GM12878 (cell line): ENCODE data around the gene CST1. TPM values are rescaled to one million over a fixed set of nuclear protein-coding genes. Genes with fewer than 3 reads are reported as not detected.

Experiments
- ATAC-seq: fragments of 200-7000 bp; cut with Tn5 transposase; 3 replicates; pipeline ENCODE4 v1.9.1; 2020; ENCODE audit warnings: mild to moderate bottlenecking, moderate library complexity
- BruUV-seq: library from RNA; stranded (reverse); fragments of 400-500 nt; replicated peaks from 2 replicates; lab custom pipeline; 2021; lab: Mats Ljungman, UMichigan
- CTCF ChIA-PET: fragments of 300-600 bp; sonication (Branson Sonifier 250); formaldehyde crosslinking; extraction: SDS; loops from one replicate; lab custom pipeline; 2021; ENCODE audit warnings: inconsistent platforms; lab: Yijun Ruan, JAX
- POLR2A ChIA-PET: fragments of 350-600 bp; formaldehyde crosslinking; extraction: SDS; loops from one replicate; lab custom pipeline; 2021; ENCODE audit warnings: inconsistent platforms; lab: Charles Lee
- RAD21 ChIA-PET: fragments of 300-600 bp; sonication (Branson Sonifier 250); formaldehyde crosslinking; loops from one replicate; lab custom pipeline; 2023; ENCODE audit warnings: antibody characterized with exemption; ENCODE audit not compliant: unreplicated experiment; lab: Charles Lee
- SMC1A ChIA-PET: fragments of 300-600 bp; sonication (Branson Sonifier 250); formaldehyde crosslinking; loops from one replicate; lab custom pipeline; 2023; ENCODE audit not compliant: unreplicated experiment, uncharacterized antibody; lab: Charles Lee
- DNase-seq: peaks from one replicate; pipeline ENCODE4 v3.0.0-alpha.2; 2011; ENCODE audit warnings: low read depth, low spot score
- FAIRE-seq: peaks from 3 replicates; lab custom pipeline; 2011; peaks lifted over from hg19 to GRCh38; lab: Jason Lieb, UNC
- H2AFZ ChIP-seq: 2 replicates; pipeline ENCODE4 v1.6.0; 2011; ENCODE audit warnings: low read depth, low read length, control low read depth; ENCODE audit not compliant: control insufficient read depth
- H3K27ac ChIP-seq: 2 replicates; pipeline ENCODE4 v1.5.1; 2011; ENCODE audit warnings: control low read depth; ENCODE audit not compliant: control insufficient read depth, insufficient read depth
- H3K27me3 ChIP-seq, 2 experiments: replicated peaks in 1 of 2; 2 replicates each; pipeline versions ENCODE4 v1.6.0 to v1.6.1; 2011; ENCODE audit warnings: low read length in 1 of 2; ENCODE audit not compliant: control insufficient read depth in 2 of 2, insufficient read depth in 2 of 2
- H3K36me3 ChIP-seq, 2 experiments: 2 replicates each; pipeline ENCODE4 v1.5.1; 2011; ENCODE audit warnings: low read length in 1 of 2; ENCODE audit not compliant: control insufficient read depth in 2 of 2, insufficient read depth in 2 of 2
- H3K4me1 ChIP-seq: 2 replicates; pipeline ENCODE4 v1.6.1; 2011; ENCODE audit warnings: mild to moderate bottlenecking, low read length, moderate library complexity, mixed read lengths; ENCODE audit not compliant: control insufficient read depth, insufficient read depth
- H3K4me2 ChIP-seq: 2 replicates; pipeline ENCODE4 v1.6.0; 2011; ENCODE audit warnings: control low read depth; ENCODE audit not compliant: control insufficient read depth, insufficient read depth
- H3K4me3 ChIP-seq: fragments of 200-600 bp; sonication (generic); 2 replicates; pipeline ENCODE4 v1.5.1; 2016
- H3K79me2 ChIP-seq: 2 replicates; pipeline ENCODE4 v1.6.0; 2011; ENCODE audit warnings: low read length; ENCODE audit not compliant: control insufficient read depth, insufficient read depth
- H3K9ac ChIP-seq: 2 replicates; pipeline ENCODE4 v1.8.0; 2011; ENCODE audit warnings: low read length, control low read depth, mixed read lengths; ENCODE audit not compliant: control insufficient read depth, insufficient read depth
- H3K9me3 ChIP-seq: replicated peaks from 3 replicates; pipeline ENCODE4 v1.5.1; 2011; ENCODE audit warnings: mild to moderate bottlenecking, low read length; ENCODE audit not compliant: control insufficient read depth, insufficient read depth
- H4K20me1 ChIP-seq: 2 replicates; pipeline ENCODE4 v1.6.0; 2011; ENCODE audit not compliant: control insufficient read depth, insufficient read depth
- BCLAF1 ChIP-seq: fragments of 450-650 bp; IDR thresholded peaks from 2 replicates; pipeline ENCODE4 v1.6.1; 2017; ENCODE audit warnings: antibody characterized with exemption, mild to moderate bottlenecking, moderate library complexity
- CTCF ChIP-seq, 3 experiments: IDR thresholded peaks in 2 of 3; conservative IDR thresholded peaks in 1 of 3; 2 replicates each; pipeline ENCODE4 v1.5.1; 2011; ENCODE audit warnings: low read depth in 3 of 3, low read length in 3 of 3, mild to moderate bottlenecking in 3 of 3, control low read depth in 2 of 3, moderate library complexity in 2 of 3, inconsistent platforms in 1 of 3, mixed read lengths in 1 of 3; ENCODE audit not compliant: control insufficient read depth in 2 of 3, insufficient read depth in 1 of 3; ENCODE audit errors: extremely low read depth in 1 of 3
- PML ChIP-seq: IDR thresholded peaks from 2 replicates; pipeline ENCODE4 v1.6.1; 2012; ENCODE audit warnings: low read length, inconsistent platforms
- SUPT20H ChIP-seq: IDR thresholded peaks from 2 replicates; pipeline ENCODE4 v1.6.1; 2011; ENCODE audit warnings: low read depth, mild to moderate bottlenecking, low read length, moderate library complexity, borderline replicate concordance; ENCODE audit not compliant: control insufficient read depth
- WGBS: methylation state at CpG from one replicate; pipeline ENCODE4 v1.1.6; 2016; ENCODE audit warnings: low lambda C conversion rate; ENCODE audit not compliant: insufficient replicate concordance, insufficient coverage; ENCODE audit errors: missing lambda C conversion rate; 5-methylcytosine and 5-hydroxymethylcytosine counted together
- in situ Hi-C: fragments of 300-500 bp; cut with MboI; formaldehyde crosslinking; loops from 9 replicates; pipeline ENCODE4 v1.14.3; 2018; ENCODE audit warnings: mixed read lengths
- intact Hi-C: fragments of 100-400 bp; cut with micrococcal nuclease; formaldehyde crosslinking; loops from one replicate; pipeline ENCODE4 v1.14.2; 2022; ENCODE audit not compliant: unreplicated experiment
- polyA plus RNA-seq, 11 experiments: library from polyadenylated mRNA; depleted of rRNA in 4 of 11; unstranded in 6 of 11; stranded (reverse) in 5 of 11; fragments of >200 nt; fragmentation: Nextera tagmentation in 4 of 11; fragmentation: Illumina TruSeq in 1 of 11; extraction: Ambion mirVana in 4 of 11; extraction: Trizol in 1 of 11; gene quantifications; 1 replicate in 1 of 11; 2 replicates in 10 of 11; pipeline versions ENCODE4 v1.2.1 to v1.2.3, GENCODE V29; 2011 to 2016; ENCODE audit warnings: inconsistent platforms in 2 of 11, missing spikeins in 2 of 11, low read depth in 1 of 11
- total RNA-seq, 4 experiments: library from RNA; depleted of rRNA in 3 of 4; stranded (reverse); fragments of >200 nt in 3 of 4; fragmentation: Illumina TruSeq in 1 of 4; extraction: Trizol in 1 of 4; gene quantifications; 2 replicates each; pipeline versions ENCODE4 v1.2.1 to v1.2.3, GENCODE V29; 2013 to 2021
- TF ChIP-seq, protein P1 (sequence below): fragments of 450-650 bp; IDR thresholded peaks from 2 replicates; pipeline ENCODE4 v1.6.1; 2018; ENCODE audit warnings: mild to moderate bottlenecking, low read depth, moderate library complexity; ENCODE audit not compliant: partially characterized antibody

The CST1 gene
- total and polyA plus RNA-seq, 10 of the 15 experiments (the other 5 are each of a cell fraction or from before 2014, with no cell fraction given): not detected

DNA sequence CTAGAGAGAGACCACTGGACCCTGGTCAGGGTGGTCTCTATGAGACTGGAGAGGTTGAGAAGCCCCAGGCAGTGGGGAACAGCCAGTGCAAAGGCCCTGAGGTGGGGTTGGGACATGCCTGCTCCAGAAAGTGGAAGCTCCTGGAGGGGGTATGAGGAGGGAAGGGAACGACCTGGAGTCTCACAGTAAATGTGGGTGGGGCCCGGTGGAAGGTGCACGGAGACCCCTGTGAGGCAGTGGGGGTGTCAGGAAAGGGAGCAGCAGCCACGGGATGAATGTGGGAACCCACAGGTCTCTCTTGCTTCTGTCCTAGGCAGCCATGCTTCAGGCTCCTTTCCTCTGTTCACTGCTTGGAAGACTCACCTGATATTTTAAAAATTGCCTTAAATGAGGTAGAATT is 1.3 kb upstream of the CST1 start:
- Histone ChIP-seq H3K27ac (no peak overlapping the region), H3K9ac (no peak overlapping the region), H2AFZ (no peak overlapping the region), H3K27me3 (no peaks in the 10 kb centered on the region), H3K36me3 (no peaks in the 10 kb centered on the region), H4K20me1 (no peaks in the 10 kb centered on the region), H3K4me3 (no peak overlapping the region), H3K4me2 (no peak overlapping the region), H3K4me1 (no peaks in the 10 kb centered on the region), H3K9me3 (no peaks in the 10 kb centered on the region), H3K79me2 (no peaks in the 10 kb centered on the region)
- in situ Hi-C loops (no loop called here), intact Hi-C loops (no loop called here)
- ChIA-PET CTCF (interaction anchor here (0.5 kb wide), 1 partner anchor 320 kb away, joined by 3 read pairs; no protein-coding TSS in a partner anchor), RAD21 (no interaction called here), SMC1A (no interaction called here), POLR2A (no interaction called here)
- TF ChIP-seq BCLAF1 (no peak), SUPT20H (no peak), CTCF (IDR thresholded peaks at IDR 0.05 in 2 of 3, conservative IDR thresholded peaks at IDR 0.05 in 1 of 3; ENCODE audit: control insufficient read depth in 2 of 3, extremely low read depth in 1 of 3, insufficient read depth in 1 of 3, low read depth in 3 of 3, low read length in 3 of 3) (no peak), PML (no peak)
- TF ChIP-seq, protein P1, sequence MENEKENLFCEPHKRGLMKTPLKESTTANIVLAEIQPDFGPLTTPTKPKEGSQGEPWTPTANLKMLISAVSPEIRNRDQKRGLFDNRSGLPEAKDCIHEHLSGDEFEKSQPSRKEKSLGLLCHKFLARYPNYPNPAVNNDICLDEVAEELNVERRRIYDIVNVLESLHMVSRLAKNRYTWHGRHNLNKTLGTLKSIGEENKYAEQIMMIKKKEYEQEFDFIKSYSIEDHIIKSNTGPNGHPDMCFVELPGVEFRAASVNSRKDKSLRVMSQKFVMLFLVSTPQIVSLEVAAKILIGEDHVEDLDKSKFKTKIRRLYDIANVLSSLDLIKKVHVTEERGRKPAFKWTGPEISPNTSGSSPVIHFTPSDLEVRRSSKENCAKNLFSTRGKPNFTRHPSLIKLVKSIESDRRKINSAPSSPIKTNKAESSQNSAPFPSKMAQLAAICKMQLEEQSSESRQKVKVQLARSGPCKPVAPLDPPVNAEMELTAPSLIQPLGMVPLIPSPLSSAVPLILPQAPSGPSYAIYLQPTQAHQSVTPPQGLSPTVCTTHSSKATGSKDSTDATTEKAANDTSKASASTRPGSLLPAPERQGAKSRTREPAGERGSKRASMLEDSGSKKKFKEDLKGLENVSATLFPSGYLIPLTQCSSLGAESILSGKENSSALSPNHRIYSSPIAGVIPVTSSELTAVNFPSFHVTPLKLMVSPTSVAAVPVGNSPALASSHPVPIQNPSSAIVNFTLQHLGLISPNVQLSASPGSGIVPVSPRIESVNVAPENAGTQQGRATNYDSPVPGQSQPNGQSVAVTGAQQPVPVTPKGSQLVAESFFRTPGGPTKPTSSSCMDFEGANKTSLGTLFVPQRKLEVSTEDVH: no peak
- FAIRE-seq (no peak), DNase-seq (no peak), ATAC-seq (no peak)
- no TSS peak for BruUV-seq
- 5% methylated on average over 4 of the region's 4 CpGs for WGBS
